ENCODE results near the gene ACTR6. TPM values are rescaled to one million over a fixed set of nuclear protein-coding genes. Genes with fewer than 3 reads are reported as not detected.

Gene ACTR6
- total and polyA plus RNA-seq, 4 donors: 12.0 to 25.2 (median 17.5) TPM

DNA sequence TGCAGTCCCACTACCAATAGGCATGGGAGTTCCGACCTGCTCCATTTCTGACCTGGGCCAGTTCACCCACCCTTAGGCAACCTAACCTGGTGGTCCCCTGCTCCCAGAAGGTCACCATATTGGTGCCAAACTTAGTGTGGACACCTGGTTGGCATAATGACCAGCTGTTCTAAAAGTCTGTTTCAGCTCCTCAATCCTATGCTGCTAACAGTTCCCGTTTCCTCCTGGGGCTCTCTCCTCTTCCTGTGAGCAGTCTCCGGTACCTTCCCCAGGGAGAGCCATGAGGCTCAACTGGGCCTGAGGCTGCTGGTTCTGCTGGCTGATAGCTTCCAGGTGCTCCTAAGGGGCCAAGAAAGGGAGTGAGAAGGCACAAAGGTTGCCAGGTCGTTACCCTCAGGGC lies 42.1 kb upstream of the ACTR6 start:
- 95 to 97% methylated on average over 4 of the region's 4 CpGs for WGBS, 2 donors
- TF ChIP-seq, protein P1, sequence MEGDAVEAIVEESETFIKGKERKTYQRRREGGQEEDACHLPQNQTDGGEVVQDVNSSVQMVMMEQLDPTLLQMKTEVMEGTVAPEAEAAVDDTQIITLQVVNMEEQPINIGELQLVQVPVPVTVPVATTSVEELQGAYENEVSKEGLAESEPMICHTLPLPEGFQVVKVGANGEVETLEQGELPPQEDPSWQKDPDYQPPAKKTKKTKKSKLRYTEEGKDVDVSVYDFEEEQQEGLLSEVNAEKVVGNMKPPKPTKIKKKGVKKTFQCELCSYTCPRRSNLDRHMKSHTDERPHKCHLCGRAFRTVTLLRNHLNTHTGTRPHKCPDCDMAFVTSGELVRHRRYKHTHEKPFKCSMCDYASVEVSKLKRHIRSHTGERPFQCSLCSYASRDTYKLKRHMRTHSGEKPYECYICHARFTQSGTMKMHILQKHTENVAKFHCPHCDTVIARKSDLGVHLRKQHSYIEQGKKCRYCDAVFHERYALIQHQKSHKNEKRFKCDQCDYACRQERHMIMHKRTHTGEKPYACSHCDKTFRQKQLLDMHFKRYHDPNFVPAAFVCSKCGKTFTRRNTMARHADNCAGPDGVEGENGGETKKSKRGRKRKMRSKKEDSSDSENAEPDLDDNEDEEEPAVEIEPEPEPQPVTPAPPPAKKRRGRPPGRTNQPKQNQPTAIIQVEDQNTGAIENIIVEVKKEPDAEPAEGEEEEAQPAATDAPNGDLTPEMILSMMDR (IDR thresholded peaks at IDR 0.05; ENCODE audit: control extremely low read depth, extremely low read depth): no peak

DNA sequence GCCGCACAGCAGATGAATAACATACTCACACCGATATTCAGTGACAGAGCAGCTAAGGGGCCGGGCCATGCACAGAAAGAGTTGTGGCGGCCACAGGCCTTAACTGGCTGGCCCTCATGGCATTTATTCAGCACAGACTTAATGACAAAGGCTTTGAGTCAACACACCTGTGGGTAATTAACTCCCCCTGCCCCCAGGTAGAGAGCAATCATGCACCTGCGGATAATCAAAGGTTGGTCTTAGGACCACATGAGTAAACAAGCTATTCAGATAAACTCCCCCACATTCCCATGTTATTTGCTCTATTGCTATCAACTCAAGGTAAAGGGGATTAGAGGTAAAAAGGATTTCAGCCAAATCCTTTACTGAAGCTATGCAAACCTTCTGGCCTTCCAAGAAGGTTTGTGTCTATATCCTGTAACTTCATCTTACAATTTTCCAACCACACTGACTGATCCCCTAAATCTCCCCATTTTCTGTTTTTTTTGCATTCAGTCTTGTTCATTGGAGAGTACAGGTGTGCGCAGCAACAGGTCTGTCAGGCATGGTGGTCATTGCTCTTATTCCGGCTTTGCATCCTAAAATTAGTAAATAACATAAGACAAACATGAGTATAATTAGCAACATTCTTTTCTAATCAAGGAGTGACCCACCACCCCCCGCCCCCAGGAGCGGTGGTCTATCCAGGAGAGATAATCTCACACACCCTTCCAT lies 41.1 kb upstream of the ACTR6 start:
- ATAC-seq (ENCODE audit: insufficient read depth, low FRiP score): no peak
- H3K9ac ChIP-seq (ENCODE audit: insufficient read depth in 1 of 2, low read length in 2 of 2): no peak overlapping the region
- H3K4me3 ChIP-seq: no peak overlapping the region
- peaks cover 0 to 9% (median 0%) of the 10 kb centered on the region in 5 donors for H3K4me1 ChIP-seq (ENCODE audit: control insufficient read depth in 5 of 5, insufficient read depth in 5 of 5, low read length in 5 of 5)
- WGBS, 2 donors: 96 to 99% methylated on average over 9 of the region's 9 CpGs
- TF ChIP-seq, protein P1 (IDR thresholded peaks at IDR 0.05; ENCODE audit: control extremely low read depth, extremely low read depth): no peak
- H3K9me3 ChIP-seq (ENCODE audit: control insufficient read depth in 4 of 4, insufficient read depth in 3 of 4, low read length in 3 of 4): no peaks in the 10 kb centered on the region
- no peak for DNase-seq
- no peaks in the 10 kb centered on the region for H3K36me3 ChIP-seq (ENCODE audit: control insufficient read depth in 4 of 4, insufficient read depth in 4 of 4, low read length in 4 of 4)
- H3K27me3 ChIP-seq (ENCODE audit: control insufficient read depth in 3 of 3, insufficient read depth in 3 of 3, low read length in 2 of 3): no peaks in the 10 kb centered on the region
- H3K27ac ChIP-seq (ENCODE audit: low read depth in 1 of 2, low read length in 1 of 2): no peak overlapping the region

More for the DNA sequence above, 42.1 kb upstream of the ACTR6 start:
- H3K9me3 ChIP-seq (ENCODE audit: control insufficient read depth in 4 of 4, insufficient read depth in 3 of 4, low read length in 3 of 4): no peaks in the 10 kb centered on the region
- no peak overlapping the region for H3K27ac ChIP-seq (ENCODE audit: low read depth in 1 of 2, low read length in 1 of 2)
- ATAC-seq (ENCODE audit: insufficient read depth, low FRiP score): no peak
- H3K4me3 ChIP-seq: no peak overlapping the region
- no peak overlapping the region for H3K9ac ChIP-seq (ENCODE audit: insufficient read depth in 1 of 2, low read length in 2 of 2)
- H3K27me3 ChIP-seq (ENCODE audit: control insufficient read depth in 3 of 3, insufficient read depth in 3 of 3, low read length in 2 of 3): no peaks in the 10 kb centered on the region
- H3K4me1 ChIP-seq (ENCODE audit: control insufficient read depth in 5 of 5, insufficient read depth in 5 of 5, low read length in 5 of 5): peaks cover 0 to 2% (median 0%) of the 10 kb centered on the region in 5 donors
- DNase-seq: no peak
- H3K36me3 ChIP-seq (ENCODE audit: control insufficient read depth in 4 of 4, insufficient read depth in 4 of 4, low read length in 4 of 4): no peaks in the 10 kb centered on the region

DNA sequence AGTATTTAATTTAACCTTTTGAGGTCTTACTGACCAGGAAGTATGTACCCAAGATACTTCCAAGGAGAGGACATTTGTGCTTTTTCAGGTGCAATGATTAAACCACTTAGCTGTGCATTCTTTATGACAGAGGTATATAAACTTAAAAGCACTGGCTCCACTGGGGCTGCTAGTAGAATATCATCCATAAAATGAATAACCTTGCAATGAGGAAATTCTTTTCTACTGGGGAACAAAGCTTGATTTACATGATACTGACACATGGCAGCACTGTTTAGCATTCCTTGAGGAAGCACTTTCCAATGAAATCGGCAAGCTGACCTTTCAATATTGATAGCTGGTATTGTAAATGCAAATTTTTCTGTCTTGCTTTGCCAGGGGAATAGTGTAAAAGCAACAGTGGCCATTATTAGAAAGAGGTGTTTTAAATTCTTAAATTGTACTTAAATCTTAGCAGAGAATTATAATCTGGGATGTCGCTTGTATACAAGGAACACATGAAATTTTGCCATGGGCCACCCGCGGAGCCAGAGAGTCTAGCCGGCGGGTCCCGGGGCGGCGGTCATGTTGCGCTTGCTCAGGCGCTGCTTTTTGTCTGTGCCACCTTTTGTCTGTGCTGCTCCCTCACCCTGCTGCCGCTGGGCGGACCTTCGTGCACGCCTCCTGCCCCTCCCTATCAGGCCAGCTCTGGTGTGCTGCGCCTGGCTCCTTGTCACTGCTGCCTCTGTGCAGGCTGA lies 37.0 kb upstream of the ACTR6 start:
- Histone ChIP-seq H3K27me3 (ENCODE audit: control insufficient read depth in 3 of 3, insufficient read depth in 3 of 3, low read length in 2 of 3) (no peaks in the 10 kb centered on the region), H3K4me1 (ENCODE audit: control insufficient read depth in 5 of 5, insufficient read depth in 5 of 5, low read length in 5 of 5) (peaks cover 0 to 9% (median 0%) of the 10 kb centered on the region in 5 donors), H3K4me3 (no peak overlapping the region), H3K9me3 (ENCODE audit: control insufficient read depth in 4 of 4, insufficient read depth in 3 of 4, low read length in 3 of 4) (no peaks in the 10 kb centered on the region), H3K9ac (ENCODE audit: insufficient read depth in 1 of 2, low read length in 2 of 2) (no peak overlapping the region), H3K27ac (ENCODE audit: low read depth in 1 of 2, low read length in 1 of 2) (no peak overlapping the region), H3K36me3 (ENCODE audit: control insufficient read depth in 4 of 4, insufficient read depth in 4 of 4, low read length in 4 of 4) (no peaks in the 10 kb centered on the region)
- 8 to 11% methylated on average over 15 to 16 of the region's 16 CpGs for WGBS, 2 donors
- peak; percentile 63 to 73 (median 65) for DNase-seq
- TF ChIP-seq, protein P1 (IDR thresholded peaks at IDR 0.05; ENCODE audit: control extremely low read depth, extremely low read depth): no peak
- peak; percentile 95 for ATAC-seq (ENCODE audit: insufficient read depth, low FRiP score)

Data from lung (tissue), 12 donors.